Effector memory CD4-positive, alpha-beta T cell (primary cell): ENCODE measurements around the gene TAB2.

Experiments
- DNase-seq, 3 donors: peaks; one replicate each; pipeline ENCODE4 v3.0.0-alpha.2; 2020
- H3K27ac ChIP-seq: 2 replicates; pipeline ENCODE4 v1.7.0; 2013; ENCODE audit warnings: mild to moderate bottlenecking, low read length, moderate library complexity; ENCODE audit not compliant: insufficient read depth, poor library complexity, severe bottlenecking
- H3K27me3 ChIP-seq: replicated peaks from 2 replicates; pipeline ENCODE4 v1.7.0; 2013; ENCODE audit warnings: mild to moderate bottlenecking, low read length; ENCODE audit not compliant: insufficient read depth, control insufficient read depth, poor library complexity, severe bottlenecking
- H3K36me3 ChIP-seq: 2 replicates; pipeline ENCODE4 v1.7.0; 2013; ENCODE audit warnings: mild to moderate bottlenecking, low read length, moderate library complexity; ENCODE audit not compliant: control insufficient read depth, insufficient read depth
- H3K4me1 ChIP-seq: 2 replicates; pipeline ENCODE4 v1.7.0; 2013; ENCODE audit warnings: low read length, mild to moderate bottlenecking; ENCODE audit not compliant: control insufficient read depth, insufficient read depth, poor library complexity, severe bottlenecking
- H3K4me3 ChIP-seq: 2 replicates; pipeline ENCODE4 v1.7.0; 2013; ENCODE audit warnings: low read length, low read depth, mild to moderate bottlenecking; ENCODE audit not compliant: insufficient read depth, poor library complexity, severe bottlenecking
- H3K9me3 ChIP-seq: 2 replicates; pipeline ENCODE4 v1.7.0; 2013; ENCODE audit warnings: mild to moderate bottlenecking, low read length, moderate library complexity; ENCODE audit not compliant: control insufficient read depth

Gene TAB2

GRCh38 chr6:149379977-149380376, 62.5 kb downstream of the TAB2 start:
- H3K27ac ChIP-seq: no peak overlapping the region
- H3K36me3 ChIP-seq: peaks cover 42% of the 10 kb centered on the region
- no peaks in the 10 kb centered on the region for H3K27me3 ChIP-seq
- H3K4me1 ChIP-seq: no peaks in the 10 kb centered on the region
- H3K9me3 ChIP-seq: no peaks in the 10 kb centered on the region
- no peak for DNase-seq
- H3K4me3 ChIP-seq: no peak overlapping the region

- no peaks in the 10 kb centered on the region for H3K27me3 ChIP-seq
- DNase-seq: no peak
- H3K27ac ChIP-seq: no peak overlapping the region
- no peaks in the 10 kb centered on the region for H3K4me1 ChIP-seq
- no peaks in the 10 kb centered on the region for H3K9me3 ChIP-seq
- H3K36me3 ChIP-seq: peaks cover 42% of the 10 kb centered on the region
- no peak overlapping the region for H3K4me3 ChIP-seq
Measured at GRCh38 chr6:149380523-149380922, 63.0 kb downstream of the TAB2 start.

GRCh38 chr6:149383371-149383770, 65.9 kb downstream of the TAB2 start:
- peaks cover 36% of the 10 kb centered on the region for H3K36me3 ChIP-seq

GRCh38 chr6:149384464-149384863, 67.0 kb downstream of the TAB2 start:
- Histone ChIP-seq H3K27me3 (no peaks in the 10 kb centered on the region), H3K4me1 (no peaks in the 10 kb centered on the region), H3K36me3 (peaks cover 25% of the 10 kb centered on the region), H3K9me3 (peaks cover 5% of the 10 kb centered on the region), H3K4me3 (no peak overlapping the region), H3K27ac (no peak overlapping the region)
- no peak for DNase-seq

More at GRCh38 chr6:149383371-149383770, 65.9 kb downstream of the TAB2 start:
- Histone ChIP-seq H3K27ac (no peak overlapping the region), H3K27me3 (no peaks in the 10 kb centered on the region), H3K4me3 (no peak overlapping the region), H3K9me3 (peaks cover 5% of the 10 kb centered on the region), H3K4me1 (no peaks in the 10 kb centered on the region)
- DNase-seq: no peak

- no peak for DNase-seq
- peaks cover 5% of the 10 kb centered on the region for H3K9me3 ChIP-seq
- no peak overlapping the region for H3K4me3 ChIP-seq
- no peaks in the 10 kb centered on the region for H3K27me3 ChIP-seq
- H3K36me3 ChIP-seq: peaks cover 19% of the 10 kb centered on the region
- H3K27ac ChIP-seq: no peak overlapping the region
- H3K4me1 ChIP-seq: no peaks in the 10 kb centered on the region
Measured at GRCh38 chr6:149385998-149386646, 68.6 kb downstream of the TAB2 start.

- Histone ChIP-seq H3K9me3 (peaks cover 5% of the 10 kb centered on the region), H3K27ac (no peak overlapping the region), H3K4me1 (no peaks in the 10 kb centered on the region), H3K36me3 (peaks cover 13% of the 10 kb centered on the region), H3K27me3 (no peaks in the 10 kb centered on the region), H3K4me3 (no peak overlapping the region)
- DNase-seq: no peak
Measured at GRCh38 chr6:149387779-149388512, 70.4 kb downstream of the TAB2 start.

GRCh38 chr6:149389509-149390297, 72.2 kb downstream of the TAB2 start:
- H3K4me1 ChIP-seq: peaks cover 2% of the 10 kb centered on the region
- DNase-seq: no peak
- H3K27ac ChIP-seq: no peak overlapping the region
- H3K36me3 ChIP-seq: no peaks in the 10 kb centered on the region
- no peak overlapping the region for H3K4me3 ChIP-seq
- H3K27me3 ChIP-seq: no peaks in the 10 kb centered on the region
- peaks cover 5% of the 10 kb centered on the region for H3K9me3 ChIP-seq

- Histone ChIP-seq H3K27me3 (no peaks in the 10 kb centered on the region), H3K4me1 (peaks cover 5% of the 10 kb centered on the region), H3K27ac (no peak overlapping the region), H3K36me3 (peaks cover 5% of the 10 kb centered on the region), H3K9me3 (peaks cover 2% of the 10 kb centered on the region), H3K4me3 (no peak overlapping the region)
- DNase-seq: no peak
Measured at GRCh38 chr6:149392093-149392492, 74.6 kb downstream of the TAB2 start.

- H3K36me3 ChIP-seq: peaks cover 8% of the 10 kb centered on the region
- H3K27ac ChIP-seq: no peak overlapping the region
- H3K4me1 ChIP-seq: peaks cover 5% of the 10 kb centered on the region
- H3K27me3 ChIP-seq: no peaks in the 10 kb centered on the region
- no peaks in the 10 kb centered on the region for H3K9me3 ChIP-seq
- H3K4me3 ChIP-seq: no peak overlapping the region
- no peak for DNase-seq
Measured at GRCh38 chr6:149392535-149392934, 75.0 kb downstream of the TAB2 start.
